Esophagus squamous epithelium (tissue), 4 donors: Measurements from ENCODE around the gene PPA1.

ENCODE experiments used
- CTCF ChIP-seq, 6 experiments: fragments of 450-650 bp in 4 of 6; fragments of 200-600 bp in 2 of 6; sonication (generic) in 2 of 6; IDR thresholded peaks; one replicate each; pipeline ENCODE4 v1.5.1; 2016 to 2019; ENCODE audit warnings: antibody characterized with exemption in 6 of 6, mild to moderate bottlenecking in 4 of 6, moderate library complexity in 4 of 6
- POLR2A ChIP-seq, 4 donors: fragments of 450-650 bp; IDR thresholded peaks; one replicate each; pipeline ENCODE4 v1.6.1; 2017; ENCODE audit warnings: antibody characterized with exemption in 4 of 4, mild to moderate bottlenecking in 4 of 4, moderate library complexity in 3 of 4

- TF ChIP-seq CTCF (IDR thresholded peaks at IDR 0.05), result no peak
- no peak for TF ChIP-seq POLR2A (IDR thresholded peaks at IDR 0.05)
These were observed 59.0 kb downstream of the PPA1 start for GRCh38 chr10:70174058-70174741.
